GM19395 (cell line): ENCODE measurements around the gene PHTF1.
"Not testable (repeated sequence)": the region's sequence is repeated elsewhere in the genome, so short reads cannot be mapped to it uniquely, and the experiment has no call there.

ENCODE experiments used
- ATAC-seq: cut with Tn5 transposase; IDR thresholded peaks from one replicate; pipeline ENCODE4 v1.9.1; 2021; ENCODE audit warnings: mild to moderate bottlenecking, moderate library complexity; ENCODE audit not compliant: unreplicated experiment

PHTF1 gene

GRCh38 chr1:113779542-113779941 is 20.3 kb upstream of the PHTF1 start:
- ATAC-seq: no peak

GRCh38 chr1:113777561-113777960 is 18.3 kb upstream of the PHTF1 start:
- ATAC-seq: no peak

GRCh38 chr1:113770031-113770430 is 10.7 kb upstream of the PHTF1 start:
- no peak for ATAC-seq

- ATAC-seq: no peak
Observed at GRCh38 chr1:113769601-113769970, 10.3 kb upstream of the PHTF1 start.

GRCh38 chr1:113768916-113769600 is 9.8 kb upstream of the PHTF1 start:
- ATAC-seq: no peak

GRCh38 chr1:113765306-113766230 is 6.3 kb upstream of the PHTF1 start:
- no peak for ATAC-seq

- no peak for ATAC-seq
Observed at GRCh38 chr1:113763661-113764060, 4.4 kb upstream of the PHTF1 start.

- ATAC-seq: no peak
Observed at GRCh38 chr1:113761937-113762336, 2.7 kb upstream of the PHTF1 start.

- ATAC-seq: no peak
Observed at GRCh38 chr1:113760102-113761080, 1.1 kb upstream of the PHTF1 start.

GRCh38 chr1:113758631-113759332 is 504 bp downstream of the PHTF1 start:
- ATAC-seq: peak; percentile 62

- ATAC-seq: no peak
Observed at GRCh38 chr1:113756461-113756860, 2.8 kb downstream of the PHTF1 start.

- ATAC-seq: not testable (repeated sequence)
Observed at GRCh38 chr1:113753333-113753732, 6.0 kb downstream of the PHTF1 start.

- ATAC-seq: no peak
Observed at GRCh38 chr1:113751516-113751915, 7.8 kb downstream of the PHTF1 start.

GRCh38 chr1:113751114-113751513 is 8.2 kb downstream of the PHTF1 start:
- ATAC-seq: no peak

- no peak for ATAC-seq
Observed at GRCh38 chr1:113749402-113749801, 9.9 kb downstream of the PHTF1 start.

- ATAC-seq: no peak
Observed at GRCh38 chr1:113747376-113747775, 11.9 kb downstream of the PHTF1 start.

GRCh38 chr1:113745425-113745824 is 13.9 kb downstream of the PHTF1 start:
- ATAC-seq: no peak

GRCh38 chr1:113744114-113744513 is 15.2 kb downstream of the PHTF1 start:
- no peak for ATAC-seq

GRCh38 chr1:113742515-113742914 is 16.8 kb downstream of the PHTF1 start:
- ATAC-seq: no peak

GRCh38 chr1:113734357-113735055 is 24.8 kb downstream of the PHTF1 start:
- ATAC-seq: no peak
